K562 (cell line): ENCODE data around the gene TSTD1. TPM values are rescaled to one million over a fixed set of nuclear protein-coding genes. Genes with fewer than 3 reads are reported as not detected.

ENCODE experiments used
- CBX2 ChIP-seq: fragments of 200-600 bp; sonication (generic); IDR thresholded peaks from one replicate; pipeline ENCODE4 v1.6.1; 2012; ENCODE audit warnings: mild to moderate bottlenecking, low read length, inconsistent platforms; ENCODE audit not compliant: insufficient read depth, poor library complexity, severe bottlenecking
- HNRNPL ChIP-seq: fragments of 200-400 bp; formaldehyde crosslinking; IDR thresholded peaks from 2 replicates; pipeline ENCODE4 v1.6.1; 2017; ENCODE audit warnings: low read depth, mild to moderate bottlenecking, low read length
- NFXL1 ChIP-seq: fragments of 450-650 bp; formaldehyde crosslinking; IDR thresholded peaks from 2 replicates; pipeline ENCODE4 v1.4.0; 2021; ENCODE audit warnings: mild to moderate bottlenecking
- RBFOX2 ChIP-seq: fragments of 200-400 bp; formaldehyde crosslinking; IDR thresholded peaks from 2 replicates; pipeline ENCODE4 v1.6.1; 2017; ENCODE audit warnings: low read depth, mild to moderate bottlenecking, low read length, moderate library complexity
- STAG1 ChIP-seq: sonication (generic); formaldehyde crosslinking; IDR thresholded peaks from 2 replicates; pipeline ENCODE4 v1.5.0; 2020; ENCODE audit warnings: missing genetic modification reagents, borderline replicate concordance
- TAF1 ChIP-seq: IDR thresholded peaks from 2 replicates; pipeline ENCODE4 v1.6.1; 2011; ENCODE audit warnings: mild to moderate bottlenecking, low read length, moderate library complexity; ENCODE audit not compliant: insufficient read depth, control insufficient read depth, severe bottlenecking; ENCODE audit errors: extremely low read depth
- TEAD4 ChIP-seq, 2 experiments: sonication (generic) in 1 of 2; formaldehyde crosslinking in 1 of 2; IDR thresholded peaks; 2 replicates each; pipeline versions ENCODE4 v1.6.1 to v1.8.0; 2012 to 2022; ENCODE audit warnings: borderline replicate concordance in 1 of 2, inconsistent platforms in 1 of 2, low read length in 1 of 2, mild to moderate bottlenecking in 1 of 2, missing genetic modification reagents in 1 of 2
- ZBTB1 ChIP-seq: sonication (generic); formaldehyde crosslinking; IDR thresholded peaks from 2 replicates; pipeline ENCODE4 v1.8.1; 2023; ENCODE audit warnings: missing genetic modification reagents, low read depth, mild to moderate bottlenecking, borderline replicate concordance
- ZNF75A ChIP-seq: fragments of 450-650 bp; formaldehyde crosslinking; IDR thresholded peaks from 2 replicates; pipeline ENCODE4 v1.4.0; 2020; ENCODE audit warnings: mild to moderate bottlenecking
- polyA plus RNA-seq, 8 experiments: library from polyadenylated mRNA; depleted of rRNA in 4 of 8; stranded (reverse) in 5 of 8; unstranded in 3 of 8; fragments of >200 nt; fragmentation: Nextera tagmentation in 2 of 8; fragmentation: Illumina TruSeq in 1 of 8; extraction: Ambion mirVana in 2 of 8; extraction: Trizol in 1 of 8; gene quantifications; 2 replicates each; pipeline versions ENCODE4 v1.2.1 to v1.2.3, GENCODE V29; 2011 to 2014; ENCODE audit warnings: inconsistent platforms in 1 of 8, missing spikeins in 1 of 8
- total RNA-seq, 7 experiments: library from RNA; depleted of rRNA in 6 of 7; stranded (reverse); fragments of >200 nt in 6 of 7; fragmentation: Illumina TruSeq in 2 of 7; extraction: Trizol in 2 of 7; gene quantifications; 2 replicates each; pipeline versions ENCODE4 v1.2.1 to v1.2.3, GENCODE V29; 2011 to 2021; ENCODE audit warnings: low replicate concordance in 1 of 7
- TF ChIP-seq, protein P1 (sequence below): sonication (generic); formaldehyde crosslinking; IDR thresholded peaks from 2 replicates; pipeline ENCODE4 v1.8.1; 2023; ENCODE audit warnings: mild to moderate bottlenecking, missing genetic modification reagents, moderate library complexity
- TF ChIP-seq, protein P2 (sequence below): fragments of 250-450 bp; sonication (Bioruptor Pico); IDR thresholded peaks from 2 replicates; pipeline ENCODE4 v1.5.0; 2021; ENCODE audit warnings: mild to moderate bottlenecking, moderate library complexity
- TF ChIP-seq, protein P3 (sequence below), 3 experiments: fragments of 200-800 bp in 1 of 3; fragments of 250-450 bp in 1 of 3; fragments of 450-650 bp in 1 of 3; sonication (Bioruptor Pico) in 1 of 3; sonication (Bioruptor generic) in 1 of 3; formaldehyde crosslinking in 1 of 3; IDR thresholded peaks; 2 replicates each; pipeline versions ENCODE4 v1.6.1 to v1.8.0; 2016 to 2022; ENCODE audit warnings: mild to moderate bottlenecking in 2 of 3, missing genetic modification characterization in 2 of 3, missing compliant biosample characterization in 1 of 3, moderate library complexity in 1 of 3
- TF ChIP-seq, protein P4 (sequence below): fragments of 250-450 bp; sonication (Bioruptor Pico); IDR thresholded peaks from 2 replicates; pipeline ENCODE4 v1.8.0; 2022; ENCODE audit warnings: inconsistent platforms

The TSTD1 gene
- total and polyA plus RNA-seq, 9 of the 15 experiments (the other 6 are each of a cell fraction or from before 2014, with no cell fraction given), result 0.23 to 0.53 TPM; not detected in 7

DNA sequence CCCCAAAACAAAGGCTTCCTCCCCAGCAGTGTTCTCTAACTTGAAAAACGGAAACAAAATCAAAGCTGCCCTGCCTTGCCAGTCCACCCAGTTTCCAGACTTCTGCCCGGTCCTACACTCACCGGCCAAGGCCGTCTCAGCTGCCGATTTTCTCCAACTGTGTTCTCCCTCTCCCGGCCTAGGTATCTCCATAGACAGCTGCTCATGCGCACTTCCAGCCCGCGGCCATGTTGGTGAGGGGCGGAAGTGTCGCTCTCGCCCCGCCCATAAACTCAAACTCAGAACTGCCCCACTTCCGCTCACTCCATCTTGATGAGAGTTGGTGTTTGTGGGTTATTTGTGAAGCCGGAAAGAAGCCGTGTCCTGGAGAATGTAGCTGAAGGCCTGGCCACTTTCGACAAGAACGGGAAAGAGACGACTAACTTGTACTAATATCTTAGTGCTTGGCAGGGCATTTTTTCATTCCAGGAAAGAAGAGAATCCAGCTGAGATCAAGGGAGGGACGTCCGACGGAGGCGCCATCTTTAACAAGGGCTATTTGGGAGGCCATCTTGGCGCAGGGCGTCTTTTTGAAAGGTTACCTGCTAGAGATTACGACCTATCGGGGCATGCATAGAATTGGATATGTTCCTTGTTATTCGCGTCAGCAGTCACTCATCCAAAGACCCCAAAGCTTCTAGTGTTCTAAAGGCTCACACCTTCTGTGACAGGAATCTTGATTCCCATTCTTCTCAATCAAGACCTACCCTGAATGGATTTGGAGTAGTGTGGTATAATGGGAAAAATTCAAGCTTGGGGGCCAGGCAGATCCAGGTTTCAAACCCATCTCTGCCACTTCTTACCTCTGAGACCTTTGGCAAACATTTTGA, 7.2 kb upstream of the TSTD1 start, which contains the start of gene USF1 (continued):
- peak; percentile 81 for TF ChIP-seq TEAD4 (IDR thresholded peaks at IDR 0.05; ENCODE audit: low read length)
- no peak for TF ChIP-seq TEAD4 (CRISPR knock-in tag; IDR thresholded peaks at IDR 0.05; ENCODE audit: borderline replicate concordance)
- TF ChIP-seq HNRNPL, result no peak
- no peak for TF ChIP-seq CBX2
- TF ChIP-seq STAG1 (CRISPR knock-in tag), result no peak
- TF ChIP-seq TAF1, result peak; percentile 91
- TF ChIP-seq ZBTB1 (CRISPR knock-in tag), result no peak; the same call in 1 of the 2 replicates
- TF ChIP-seq, protein P1, sequence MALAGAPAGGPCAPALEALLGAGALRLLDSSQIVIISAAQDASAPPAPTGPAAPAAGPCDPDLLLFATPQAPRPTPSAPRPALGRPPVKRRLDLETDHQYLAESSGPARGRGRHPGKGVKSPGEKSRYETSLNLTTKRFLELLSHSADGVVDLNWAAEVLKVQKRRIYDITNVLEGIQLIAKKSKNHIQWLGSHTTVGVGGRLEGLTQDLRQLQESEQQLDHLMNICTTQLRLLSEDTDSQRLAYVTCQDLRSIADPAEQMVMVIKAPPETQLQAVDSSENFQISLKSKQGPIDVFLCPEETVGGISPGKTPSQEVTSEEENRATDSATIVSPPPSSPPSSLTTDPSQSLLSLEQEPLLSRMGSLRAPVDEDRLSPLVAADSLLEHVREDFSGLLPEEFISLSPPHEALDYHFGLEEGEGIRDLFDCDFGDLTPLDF (CRISPR knock-in tag), result peak; percentile 70; the same call in 1 of the 2 replicates
- TF ChIP-seq ZNF75A (CRISPR knock-in tag), result peak; percentile 55; the same call in 1 of the 2 replicates
- TF ChIP-seq, protein P2, sequence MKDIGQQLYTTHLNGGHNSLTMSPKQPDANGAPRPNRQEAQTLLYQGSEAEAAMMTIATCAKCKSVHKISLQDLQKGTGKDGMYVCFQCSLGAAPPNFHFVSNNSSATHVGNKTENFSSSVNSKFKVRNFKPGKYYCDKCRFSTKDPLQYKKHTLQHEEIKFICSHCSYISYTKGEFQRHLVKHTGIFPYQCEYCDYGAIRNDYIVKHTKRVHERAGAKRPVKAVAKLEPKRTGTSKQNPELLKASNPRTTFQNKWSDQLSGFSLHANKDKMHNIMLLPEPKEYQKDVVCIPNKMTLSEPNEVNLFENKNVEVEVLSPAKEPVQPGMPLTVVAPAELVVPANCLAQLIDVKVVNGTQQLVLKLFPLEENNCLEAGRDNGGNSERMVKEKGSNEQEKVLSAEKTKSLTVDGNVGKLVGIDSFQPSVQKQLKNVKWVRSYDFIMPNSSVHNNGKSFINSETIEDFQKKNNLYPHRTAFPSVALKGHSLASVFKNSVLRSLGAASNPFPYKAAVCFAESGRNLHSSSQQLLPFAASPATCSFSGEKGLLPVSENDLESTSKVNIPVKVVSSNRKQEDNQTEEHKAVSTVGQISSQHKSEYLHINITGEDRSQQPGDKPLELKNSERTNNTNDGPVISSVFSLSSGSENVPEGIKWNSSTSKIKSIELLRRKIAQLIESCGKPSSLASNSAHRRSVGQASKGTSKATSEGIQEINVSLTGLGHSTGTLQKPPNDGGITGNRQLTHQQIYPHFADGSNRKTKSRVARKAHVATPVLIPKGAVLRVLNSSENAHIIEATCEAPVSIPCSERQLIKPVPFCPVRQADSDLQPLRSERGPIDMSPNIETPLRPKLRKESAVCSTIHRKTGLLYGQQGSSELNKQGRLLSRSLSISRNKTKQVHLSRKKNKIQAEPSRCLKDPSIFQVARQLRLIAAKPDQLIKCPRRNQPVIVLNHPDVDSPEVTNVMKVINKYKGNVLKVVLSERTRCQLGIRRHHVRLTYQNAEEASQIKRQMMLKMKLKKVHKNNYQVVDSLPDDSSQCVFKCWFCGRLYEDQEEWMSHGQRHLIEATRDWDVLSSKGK (CRISPR knock-in tag), result no peak
- TF ChIP-seq, protein P3, sequence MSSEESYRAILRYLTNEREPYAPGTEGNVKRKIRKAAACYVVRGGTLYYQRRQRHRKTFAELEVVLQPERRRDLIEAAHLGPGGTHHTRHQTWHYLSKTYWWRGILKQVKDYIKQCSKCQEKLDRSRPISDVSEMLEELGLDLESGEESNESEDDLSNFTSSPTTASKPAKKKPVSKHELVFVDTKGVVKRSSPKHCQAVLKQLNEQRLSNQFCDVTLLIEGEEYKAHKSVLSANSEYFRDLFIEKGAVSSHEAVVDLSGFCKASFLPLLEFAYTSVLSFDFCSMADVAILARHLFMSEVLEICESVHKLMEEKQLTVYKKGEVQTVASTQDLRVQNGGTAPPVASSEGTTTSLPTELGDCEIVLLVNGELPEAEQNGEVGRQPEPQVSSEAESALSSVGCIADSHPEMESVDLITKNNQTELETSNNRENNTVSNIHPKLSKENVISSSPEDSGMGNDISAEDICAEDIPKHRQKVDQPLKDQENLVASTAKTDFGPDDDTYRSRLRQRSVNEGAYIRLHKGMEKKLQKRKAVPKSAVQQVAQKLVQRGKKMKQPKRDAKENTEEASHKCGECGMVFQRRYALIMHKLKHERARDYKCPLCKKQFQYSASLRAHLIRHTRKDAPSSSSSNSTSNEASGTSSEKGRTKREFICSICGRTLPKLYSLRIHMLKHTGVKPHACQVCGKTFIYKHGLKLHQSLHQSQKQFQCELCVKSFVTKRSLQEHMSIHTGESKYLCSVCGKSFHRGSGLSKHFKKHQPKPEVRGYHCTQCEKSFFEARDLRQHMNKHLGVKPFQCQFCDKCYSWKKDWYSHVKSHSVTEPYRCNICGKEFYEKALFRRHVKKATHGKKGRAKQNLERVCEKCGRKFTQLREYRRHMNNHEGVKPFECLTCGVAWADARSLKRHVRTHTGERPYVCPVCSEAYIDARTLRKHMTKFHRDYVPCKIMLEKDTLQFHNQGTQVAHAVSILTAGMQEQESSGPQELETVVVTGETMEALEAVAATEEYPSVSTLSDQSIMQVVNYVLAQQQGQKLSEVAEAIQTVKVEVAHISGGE (CRISPR knock-in tag; IDR thresholded peaks at IDR 0.05), result peak in 1 of 3 experiments; percentile 86; a peak in 2 of 6 replicates
- no peak for TF ChIP-seq NFXL1 (CRISPR knock-in tag)
- TF ChIP-seq RBFOX2, result peak; percentile 87
- TF ChIP-seq, protein P4, sequence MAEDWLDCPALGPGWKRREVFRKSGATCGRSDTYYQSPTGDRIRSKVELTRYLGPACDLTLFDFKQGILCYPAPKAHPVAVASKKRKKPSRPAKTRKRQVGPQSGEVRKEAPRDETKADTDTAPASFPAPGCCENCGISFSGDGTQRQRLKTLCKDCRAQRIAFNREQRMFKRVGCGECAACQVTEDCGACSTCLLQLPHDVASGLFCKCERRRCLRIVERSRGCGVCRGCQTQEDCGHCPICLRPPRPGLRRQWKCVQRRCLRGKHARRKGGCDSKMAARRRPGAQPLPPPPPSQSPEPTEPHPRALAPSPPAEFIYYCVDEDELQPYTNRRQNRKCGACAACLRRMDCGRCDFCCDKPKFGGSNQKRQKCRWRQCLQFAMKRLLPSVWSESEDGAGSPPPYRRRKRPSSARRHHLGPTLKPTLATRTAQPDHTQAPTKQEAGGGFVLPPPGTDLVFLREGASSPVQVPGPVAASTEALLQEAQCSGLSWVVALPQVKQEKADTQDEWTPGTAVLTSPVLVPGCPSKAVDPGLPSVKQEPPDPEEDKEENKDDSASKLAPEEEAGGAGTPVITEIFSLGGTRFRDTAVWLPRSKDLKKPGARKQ (CRISPR knock-in tag), result no peak
